Forelimb muscle (tissue), 1 donor: ENCODE results near the gene FEZF1. TPM values are rescaled to one million over a fixed set of nuclear protein-coding genes. Genes with fewer than 3 reads are reported as not detected.
"Not testable (repeated sequence)": the region's sequence is repeated elsewhere in the genome, so short reads cannot be mapped to it uniquely, and the experiment has no call there.

Source experiments
- DNase-seq: peaks from one replicate; pipeline ENCODE4 v3.0.0-alpha.2; 2013; ENCODE audit warnings: low read depth
- polyA plus RNA-seq: library from polyadenylated mRNA; unstranded; fragments of 120-200 nt; gene quantifications from one replicate; pipeline ENCODE4 v1.2.1, GENCODE V29; 2013; ENCODE audit not compliant: insufficient read length

FEZF1 gene
- polyA plus RNA-seq, 1 donor: not detected

GRCh38 chr7:122307228-122307621, 2.7 kb upstream of the FEZF1 start:
- no peak for DNase-seq

- no peak for DNase-seq
Observed at GRCh38 chr7:122306320-122307227, 2.0 kb upstream of the FEZF1 start.

- DNase-seq: no peak
Observed at GRCh38 chr7:122305475-122306319, 1.1 kb upstream of the FEZF1 start.

GRCh38 chr7:122304996-122305421, 459 bp upstream of the FEZF1 start:
- no peak for DNase-seq

GRCh38 chr7:122303531-122304318, 825 bp downstream of the FEZF1 start:
- no peak for DNase-seq

GRCh38 chr7:122302761-122303530, 1.6 kb downstream of the FEZF1 start:
- DNase-seq: no peak

- no peak for DNase-seq
Observed at GRCh38 chr7:122301858-122302760, 2.4 kb downstream of the FEZF1 start.

GRCh38 chr7:122300956-122301833, 3.4 kb downstream of the FEZF1 start:
- DNase-seq: no peak

- no peak for DNase-seq
Observed at GRCh38 chr7:122300211-122300932, 4.2 kb downstream of the FEZF1 start.

GRCh38 chr7:122299624-122300210, 4.8 kb downstream of the FEZF1 start:
- no peak for DNase-seq

GRCh38 chr7:122298618-122299017, 5.9 kb downstream of the FEZF1 start:
- no peak for DNase-seq

GRCh38 chr7:122298131-122298530, 6.4 kb downstream of the FEZF1 start:
- no peak for DNase-seq

GRCh38 chr7:122291189-122291588, 13.4 kb downstream of the FEZF1 start:
- no peak for DNase-seq

- DNase-seq: no peak
Observed at GRCh38 chr7:122290476-122290875, 14.1 kb downstream of the FEZF1 start.

GRCh38 chr7:122289426-122289825, 15.1 kb downstream of the FEZF1 start:
- no peak for DNase-seq

- DNase-seq: not testable (repeated sequence)
Observed at GRCh38 chr7:122284608-122285007, 19.9 kb downstream of the FEZF1 start.

GRCh38 chr7:122273117-122273516, 31.4 kb downstream of the FEZF1 start:
- no peak for DNase-seq

GRCh38 chr7:122269241-122269640, 35.3 kb downstream of the FEZF1 start:
- DNase-seq: no peak
